GM08714 (cell line): ENCODE results near the gene CDC42BPG.

Source experiments
- H3K4me3 ChIP-seq: fragments of 200-500 bp; sonication (Bioruptor generic); 2 replicates; pipeline ENCODE4 v1.5.1; 2014; ENCODE audit warnings: mild to moderate bottlenecking, low read length, inconsistent platforms
- ZNF274 ChIP-seq: IDR thresholded peaks from 2 replicates; pipeline ENCODE4 v1.6.1; 2012; ENCODE audit warnings: mild to moderate bottlenecking, low read depth, low read length

CDC42BPG gene

GRCh38 chr11:64842851-64843685 lies 1.4 kb downstream of the CDC42BPG start:
- no peak for TF ChIP-seq ZNF274
- no peak overlapping the region for H3K4me3 ChIP-seq

DNA sequence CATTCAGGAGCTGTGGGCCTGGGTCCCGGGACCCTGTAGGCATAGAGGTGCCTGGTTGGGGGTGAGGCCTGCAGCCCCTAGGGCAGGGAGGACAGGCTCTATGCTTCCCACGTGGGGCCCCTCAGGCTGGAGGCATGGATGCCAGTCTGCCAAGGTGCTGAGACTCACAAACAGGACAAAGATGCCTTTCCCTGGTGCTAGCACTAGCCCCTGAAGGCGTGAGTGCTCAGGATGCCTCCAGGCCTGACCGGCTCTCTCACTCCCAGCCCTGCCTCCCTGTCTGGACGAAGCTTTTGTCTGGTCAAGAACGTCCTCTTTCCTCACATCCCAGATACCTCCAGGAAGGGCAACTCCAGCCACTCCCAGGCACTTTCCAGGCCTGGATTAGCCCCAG lies 2.1 kb downstream of the CDC42BPG start:
- TF ChIP-seq ZNF274 = no peak
- no peak overlapping the region for H3K4me3 ChIP-seq

DNA sequence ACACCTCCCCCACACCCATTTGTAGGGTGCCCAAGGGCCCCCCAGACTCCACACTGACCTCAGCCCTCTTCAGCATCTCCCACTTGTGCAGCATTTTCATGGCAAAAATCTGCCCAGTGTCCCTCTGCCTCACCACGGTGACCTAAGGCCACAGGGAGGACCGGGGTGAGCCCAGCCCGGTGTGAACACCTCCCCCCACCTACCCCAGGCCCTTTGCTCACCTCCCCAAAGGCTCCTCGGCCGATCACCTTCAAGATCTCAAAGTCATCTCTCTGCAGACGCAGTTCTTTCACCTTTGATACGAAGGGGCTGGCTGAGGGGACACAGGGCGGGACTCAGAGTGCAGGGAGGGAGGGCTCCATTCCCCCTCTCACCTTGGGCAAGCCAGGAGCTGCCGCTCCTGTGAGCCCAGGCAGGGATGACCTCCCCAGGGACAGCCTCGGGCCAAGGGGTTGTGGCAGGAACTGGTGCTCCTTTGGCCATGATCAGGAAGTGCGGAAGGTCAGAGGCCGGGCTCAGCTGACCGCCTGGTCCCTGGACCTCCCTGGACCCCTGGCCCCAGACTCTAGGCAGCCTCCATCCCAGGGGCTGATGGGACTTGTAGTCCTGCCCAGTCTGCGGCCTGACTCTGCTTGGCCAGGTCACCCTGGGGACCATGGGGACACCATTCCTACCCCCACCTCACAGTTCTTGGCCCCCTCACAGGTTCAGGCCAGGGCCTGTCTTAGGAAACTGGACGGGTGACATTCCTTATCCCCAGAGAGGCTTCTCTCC lies 2.7 kb downstream of the CDC42BPG start:
- no peak overlapping the region for H3K4me3 ChIP-seq
- TF ChIP-seq ZNF274 = no peak

DNA sequence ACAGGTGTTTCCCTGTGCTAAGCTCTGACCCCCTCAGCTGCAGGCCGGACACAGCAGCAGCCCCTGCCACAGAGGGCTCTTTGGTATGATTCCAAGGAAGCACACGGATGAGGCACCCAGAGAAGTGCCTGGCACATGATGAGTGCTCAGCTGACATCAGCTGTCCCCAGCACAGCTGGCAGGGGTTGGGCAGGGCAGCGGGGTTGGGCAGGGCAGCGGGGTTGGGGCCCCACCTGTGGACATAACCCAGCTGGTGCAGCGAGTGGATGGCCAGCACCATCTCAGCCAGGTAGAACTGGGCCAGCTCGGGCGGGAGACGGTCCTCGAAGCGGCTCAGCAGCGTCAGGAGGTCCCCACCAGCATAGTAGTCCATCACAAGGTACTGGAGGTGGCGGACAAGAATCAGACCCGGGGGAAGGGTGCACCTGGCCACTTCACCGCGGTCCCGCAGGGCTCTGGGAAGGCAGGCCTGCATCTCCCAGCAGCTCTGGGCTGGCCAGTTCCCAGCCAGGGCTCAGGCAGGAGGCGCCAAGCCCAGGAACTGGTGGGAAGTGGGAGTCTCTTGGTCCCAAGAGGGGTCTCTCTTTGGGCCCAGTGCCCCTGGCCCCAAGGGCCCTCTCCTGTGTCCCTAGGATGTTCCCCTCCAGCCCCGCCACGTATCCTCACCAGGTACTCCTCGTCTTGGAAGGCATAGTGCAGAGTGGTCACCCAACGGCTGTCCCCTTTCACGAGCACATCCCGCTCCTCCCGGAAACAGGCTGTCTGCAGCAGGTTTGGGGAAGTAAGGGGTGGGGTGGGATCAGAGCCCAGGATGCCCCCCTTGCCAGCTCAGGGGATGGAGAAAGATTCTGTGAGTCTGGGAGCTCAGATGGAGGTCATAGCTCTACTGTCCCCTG lies 4.3 kb downstream of the CDC42BPG start:
- no peak overlapping the region for H3K4me3 ChIP-seq
- TF ChIP-seq ZNF274 = no peak

DNA sequence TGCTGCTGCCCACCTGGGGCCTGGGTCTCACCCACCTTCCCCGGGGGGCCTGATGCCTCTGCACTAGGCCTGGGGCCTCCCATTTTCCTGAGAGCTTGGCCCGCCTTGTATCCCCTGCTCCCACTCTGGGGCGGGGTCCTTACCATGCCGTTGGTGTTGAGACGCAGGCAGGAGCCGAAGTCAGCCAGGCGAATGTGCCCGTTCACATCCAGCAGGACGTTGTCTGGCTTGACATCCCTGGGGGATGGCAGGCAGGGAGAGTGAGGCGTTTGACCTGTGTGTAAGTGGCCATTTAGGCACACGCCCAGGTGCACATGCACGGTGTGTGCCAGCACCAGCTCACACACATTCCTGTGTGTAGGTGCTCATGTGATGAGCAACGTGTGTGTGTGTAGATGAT lies 5.1 kb downstream of the CDC42BPG start:
- no peak overlapping the region for H3K4me3 ChIP-seq
- TF ChIP-seq ZNF274 = no peak

DNA sequence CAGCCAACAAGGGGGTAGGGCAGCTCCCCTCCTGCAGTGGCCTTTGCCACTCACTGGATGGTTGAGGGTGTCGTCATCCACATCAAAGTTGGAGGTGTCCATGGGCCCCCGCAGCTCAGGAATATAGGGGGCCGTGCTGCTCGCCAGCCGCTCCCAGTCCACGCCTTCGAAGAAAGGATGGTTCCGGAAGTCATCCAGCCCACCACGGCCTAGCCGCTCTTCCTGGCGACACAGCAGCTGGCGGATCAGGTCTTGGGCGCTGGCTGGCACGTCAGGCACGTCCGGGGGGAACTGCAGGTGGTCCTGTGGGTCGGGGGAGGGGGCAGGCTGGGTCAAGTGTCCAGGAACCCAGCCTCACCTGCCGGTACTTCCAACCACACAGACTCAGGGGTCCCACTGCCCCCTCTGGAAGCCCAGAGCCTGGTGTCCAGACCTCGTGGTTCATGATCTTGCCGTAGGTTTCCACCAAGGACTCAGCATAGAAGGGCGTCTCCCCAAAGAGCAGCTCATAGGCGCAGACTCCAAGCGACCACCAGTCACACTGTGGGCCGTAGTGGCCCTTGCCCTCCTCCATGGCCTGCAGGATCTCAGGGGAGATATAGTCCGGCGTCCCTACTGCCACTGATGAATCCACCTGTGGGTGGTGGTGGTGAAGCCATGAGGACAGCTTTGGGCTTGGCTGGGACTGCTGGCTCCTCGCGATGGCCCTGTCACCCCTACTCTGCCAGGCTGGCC lies 5.7 kb downstream of the CDC42BPG start:
- H3K4me3 ChIP-seq = no peak overlapping the region

GRCh38 chr11:64837887-64838351 lies 6.5 kb downstream of the CDC42BPG start:
- TF ChIP-seq ZNF274 = no peak

More for the DNA sequence above, 5.7 kb downstream of the CDC42BPG start:
- TF ChIP-seq ZNF274 = no peak

DNA sequence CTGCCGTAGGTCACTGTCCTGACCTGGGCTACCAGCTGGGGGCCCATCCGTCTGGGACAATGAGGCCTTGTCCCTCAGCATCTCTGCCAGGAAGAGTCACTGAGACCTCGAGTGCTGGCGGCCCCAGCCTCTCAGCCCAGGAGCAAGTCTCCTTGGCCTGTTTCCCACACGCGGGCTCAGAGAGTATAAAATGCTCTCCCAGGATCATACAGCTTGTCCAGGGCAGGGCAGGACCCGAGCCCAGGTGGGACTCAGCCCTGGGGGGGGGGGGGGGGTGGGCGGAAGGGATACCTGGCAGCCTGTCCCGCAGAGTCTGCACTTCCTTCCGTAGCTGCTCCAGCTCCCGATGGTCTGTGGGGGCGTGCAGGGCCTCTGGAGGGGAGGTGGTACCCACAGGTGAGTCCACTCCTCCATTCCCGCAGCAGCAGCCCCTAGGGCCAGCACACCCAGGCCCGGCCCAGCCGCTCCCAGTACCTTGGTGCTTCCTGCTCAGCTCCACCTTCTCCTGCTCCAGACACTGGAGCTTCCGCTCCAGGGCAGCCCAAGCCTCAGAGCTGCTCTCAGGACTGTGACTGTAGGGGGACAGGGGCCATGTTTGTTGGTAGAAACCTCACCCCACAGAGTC lies 7.9 kb downstream of the CDC42BPG start:
- TF ChIP-seq ZNF274 = no peak
- H3K4me3 ChIP-seq = no peak overlapping the region

More at GRCh38 chr11:64837887-64838351, 6.5 kb downstream of the CDC42BPG start:
- H3K4me3 ChIP-seq = no peak overlapping the region

GRCh38 chr11:64835616-64836447 lies 8.6 kb downstream of the CDC42BPG start:
- no peak for TF ChIP-seq ZNF274

DNA sequence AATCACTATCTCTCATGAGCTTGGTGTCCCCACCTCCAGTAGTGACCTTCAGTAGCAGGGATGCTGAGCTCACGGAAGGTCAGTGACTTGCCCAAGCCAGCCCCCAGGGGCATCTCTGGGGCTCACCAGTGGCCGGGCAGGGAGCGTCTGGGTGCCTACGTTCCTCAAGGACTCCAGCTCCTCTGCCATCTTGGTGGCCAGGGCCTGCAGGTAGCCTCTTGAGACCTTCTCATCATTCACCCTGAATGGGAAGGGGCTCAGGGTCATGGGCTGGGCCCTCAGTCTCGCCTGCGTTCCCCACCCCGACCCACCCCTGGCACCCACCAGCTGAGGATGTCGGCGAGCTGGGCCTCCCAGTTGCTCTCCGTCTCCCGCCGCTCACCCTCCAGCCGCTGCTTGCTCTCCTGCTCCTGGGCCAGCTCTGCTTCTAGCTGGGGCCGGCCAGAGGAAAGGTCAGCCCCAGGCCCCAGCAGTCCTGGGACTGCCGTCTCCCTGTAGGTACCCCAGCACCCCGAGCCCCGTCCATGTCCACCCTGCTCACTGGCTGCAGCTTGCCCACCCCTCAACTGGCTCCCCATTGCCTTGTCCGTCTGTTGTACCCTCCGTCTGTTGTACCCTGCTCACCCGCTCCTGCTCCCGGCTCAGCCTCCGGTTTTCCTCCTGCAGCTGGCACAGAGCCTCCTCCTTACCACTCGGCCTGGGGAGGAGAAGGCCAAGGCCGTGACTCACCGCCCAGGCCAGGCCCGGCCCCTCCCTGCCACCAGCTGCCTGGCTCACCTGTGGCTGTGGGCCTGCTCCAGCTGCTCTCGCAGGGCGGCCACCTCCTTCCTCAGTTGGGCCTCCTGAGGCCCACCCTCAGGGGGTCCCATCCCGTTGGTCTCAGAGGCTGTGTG lies 9.5 kb downstream of the CDC42BPG start:
- no peak for TF ChIP-seq ZNF274
- no peak overlapping the region for H3K4me3 ChIP-seq

More at GRCh38 chr11:64835616-64836447, 8.6 kb downstream of the CDC42BPG start:
- no peak overlapping the region for H3K4me3 ChIP-seq

GRCh38 chr11:64834031-64834722 lies 10.3 kb downstream of the CDC42BPG start:
- no peak overlapping the region for H3K4me3 ChIP-seq
- no peak for TF ChIP-seq ZNF274
